Fibroblast of skin of right quadriceps (primary cell): ENCODE data around the gene LARP1.

Experiments used
- DNase-seq: peaks from one replicate; pipeline ENCODE4 v3.0.0-alpha.2; 2013

LARP1 gene

DNA sequence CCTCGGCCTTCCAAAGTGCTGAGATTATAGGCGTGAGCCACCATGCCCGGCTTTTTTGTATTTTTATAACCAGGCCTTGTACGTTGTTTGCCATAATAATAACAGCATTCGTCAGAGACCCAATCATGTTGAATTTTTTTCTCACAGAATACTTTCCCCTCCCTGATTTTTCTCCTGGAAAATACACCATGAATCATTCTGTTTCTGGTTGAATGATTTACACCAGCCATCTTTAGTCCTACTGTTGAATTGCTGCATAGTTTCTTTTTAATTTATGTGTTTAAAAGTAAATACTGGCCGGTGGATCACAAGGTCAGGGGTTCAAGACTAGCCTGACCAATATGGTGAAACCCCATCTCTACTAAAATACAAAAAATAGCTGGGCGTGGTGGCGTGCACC, 106.8 kb downstream of the LARP1 start:
- DNase-seq: no peak

DNA sequence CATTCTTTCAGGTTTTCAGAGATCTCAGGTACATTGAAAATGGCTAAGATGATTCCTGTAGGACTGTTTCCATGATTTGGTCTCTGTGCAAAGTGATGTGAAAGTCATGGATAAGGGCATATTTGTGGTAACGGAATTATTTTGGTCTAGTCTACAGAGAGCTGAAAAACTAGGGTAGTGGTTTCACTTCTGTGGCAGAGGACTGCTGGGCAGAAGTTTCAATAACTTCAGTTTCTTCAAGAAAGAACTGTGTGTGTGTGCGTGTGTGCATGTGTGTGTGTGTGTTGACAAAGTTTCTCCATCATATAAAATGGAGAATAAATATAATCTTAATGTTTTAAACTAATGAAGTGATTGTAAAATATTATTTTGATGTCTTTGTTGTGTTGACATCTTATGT, 107.6 kb downstream of the LARP1 start:
- no peak for DNase-seq

DNA sequence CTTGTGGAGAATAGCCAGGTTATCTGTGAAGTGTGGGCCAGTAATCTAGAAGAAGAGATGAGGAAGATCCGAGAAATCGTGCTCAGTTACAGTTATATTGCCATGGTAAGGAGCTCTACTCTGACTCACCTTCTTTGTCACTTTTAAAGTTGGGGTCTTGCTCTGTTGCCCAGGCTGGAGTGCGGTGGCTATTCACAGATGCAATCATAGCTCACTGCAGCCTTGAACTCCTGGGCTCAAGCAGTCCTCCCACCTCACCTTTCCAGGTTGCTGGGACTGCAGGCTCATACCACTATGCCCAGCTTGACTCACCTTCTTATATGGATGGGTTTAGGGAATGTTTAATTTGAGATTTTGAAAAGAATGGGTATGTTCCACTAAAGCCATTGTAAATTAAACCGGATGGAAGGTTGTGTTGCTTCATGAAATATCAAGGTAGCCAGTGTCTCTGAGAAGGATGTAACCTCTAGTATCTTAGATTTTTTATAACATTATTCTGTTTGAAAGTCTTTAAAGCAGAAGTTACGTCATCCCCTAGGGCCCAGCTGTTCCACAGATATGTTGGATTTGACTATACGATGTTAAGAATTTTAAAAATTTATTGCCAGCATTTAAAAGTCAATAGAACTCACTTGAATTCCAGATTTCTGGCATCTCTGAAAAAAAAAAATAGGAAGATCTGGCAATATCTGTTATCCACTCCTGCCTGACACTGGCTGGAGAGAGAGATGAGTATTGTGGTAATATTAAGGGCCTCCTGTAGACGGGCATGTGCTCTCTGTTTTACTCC, 108.3 kb downstream of the LARP1 start:
- DNase-seq: no peak

DNA sequence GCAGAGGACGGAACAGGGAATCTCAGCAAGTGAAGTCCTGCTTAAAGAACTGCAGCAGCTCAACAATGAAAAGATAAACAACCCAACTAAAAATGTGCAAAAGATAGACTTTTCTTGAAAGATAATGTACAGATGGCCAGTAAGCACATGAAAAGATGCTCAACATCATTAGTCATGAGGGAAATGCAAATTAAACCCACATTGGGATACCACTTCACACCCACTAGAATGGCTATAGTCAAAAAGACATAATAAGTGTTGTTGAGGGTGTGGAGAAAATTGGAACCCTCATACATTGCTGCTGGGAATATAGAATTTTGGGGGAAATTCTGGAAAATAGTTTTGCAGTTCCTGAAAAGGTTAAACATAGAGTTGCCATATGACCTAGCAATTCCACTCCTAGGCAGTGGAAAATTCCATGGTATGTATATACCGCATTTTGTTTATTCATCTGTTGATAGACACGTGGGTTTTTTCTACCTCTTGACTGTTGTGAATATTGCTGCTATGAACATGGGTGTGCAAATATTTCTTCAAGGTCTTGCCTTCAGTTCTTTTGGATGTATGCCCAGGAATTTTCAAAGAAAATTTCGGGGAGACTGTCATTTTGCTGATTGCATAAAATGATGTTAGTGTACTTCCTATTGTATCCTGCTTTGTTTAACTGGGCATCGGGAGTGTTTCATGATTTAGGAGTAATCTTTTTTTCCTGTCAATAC, 110.4 kb downstream of the LARP1 start:
- DNase-seq: peak; percentile 17

DNA sequence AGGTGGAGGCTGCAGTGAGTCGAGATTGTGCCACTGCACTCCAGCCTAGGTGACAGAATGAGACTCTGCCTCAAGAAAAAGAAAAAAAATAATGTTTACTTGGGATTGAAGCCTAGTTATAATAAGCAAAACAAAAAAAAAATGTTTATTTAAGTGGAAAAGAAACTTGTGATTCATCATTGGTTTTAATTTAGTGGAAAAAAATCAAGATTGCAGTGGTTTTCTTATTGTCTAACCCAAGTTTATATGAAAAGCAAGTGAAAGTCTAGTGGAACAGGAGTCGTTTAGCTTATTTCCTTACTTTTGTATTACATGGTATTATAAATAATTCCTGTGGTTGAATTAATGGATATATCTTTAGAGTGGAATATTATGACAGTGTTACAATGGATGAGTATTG, 111.7 kb downstream of the LARP1 start:
- no peak for DNase-seq
